ENCODE results near the gene MFSD12. TPM values are rescaled to one million over a fixed set of nuclear protein-coding genes. Genes with fewer than 3 reads are reported as not detected.
A peak's percentile ranks its signal among the peaks of the same experiment; 100 is the strongest.

The MFSD12 gene
- total RNA-seq, 1 experiment from 2014 or later: 48.2 TPM

DNA sequence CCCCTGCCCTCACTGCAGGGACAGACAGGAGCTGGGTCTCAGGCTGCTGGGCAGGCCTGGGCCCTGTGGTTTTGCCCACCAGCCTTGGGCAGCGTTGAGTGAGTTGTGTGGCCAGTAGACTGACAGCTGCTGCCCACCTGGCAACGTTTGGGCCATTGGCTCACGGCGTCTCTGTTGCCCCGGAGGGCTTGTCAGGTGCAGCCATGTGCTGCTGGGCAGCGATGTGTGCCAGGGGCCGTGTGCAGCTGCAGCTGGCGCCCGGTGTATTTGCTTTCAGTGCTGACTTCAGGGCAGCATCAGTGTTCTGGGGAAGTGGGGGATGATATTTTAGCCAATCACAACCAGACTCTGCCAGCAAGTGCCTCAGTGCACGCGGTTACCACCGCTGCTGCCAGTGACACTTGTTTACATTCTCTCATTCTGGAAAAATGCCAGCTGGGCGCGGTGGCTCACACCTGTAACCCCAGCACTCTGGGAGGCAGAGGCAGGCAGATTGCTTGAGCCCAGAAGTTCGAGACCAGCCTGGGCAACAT lies 40.6 kb downstream of the MFSD12 start:
- BruUV-seq (replicated peaks): no TSS peak
- H3K4me3 ChIP-seq (ENCODE audit: low read depth, low read length, poor library complexity, severe bottlenecking): no peak overlapping the region
- POLR2A ChIA-PET (ENCODE audit: low non-redundant PET): interaction anchor here (0.5 to 0.6 kb wide), 2 partner anchors 28 to 57 kb away, joined by 4 to 9 read pairs; no protein-coding TSS in a partner anchor
- no peak overlapping the region for H3K27ac ChIP-seq (ENCODE audit: low read depth, low read length, poor library complexity, severe bottlenecking)
- intact Hi-C loops (cut with micrococcal nuclease; ENCODE audit: unreplicated experiment): no loop called here
- H3K36me3 ChIP-seq (ENCODE audit: insufficient read depth, low read length, poor library complexity, severe bottlenecking): peaks cover 2% of the 10 kb centered on the region
- H3K27me3 ChIP-seq (replicated peaks; ENCODE audit: insufficient read depth, low read depth, low read length, poor library complexity): no peaks in the 10 kb centered on the region
- TF ChIP-seq, protein P1, sequence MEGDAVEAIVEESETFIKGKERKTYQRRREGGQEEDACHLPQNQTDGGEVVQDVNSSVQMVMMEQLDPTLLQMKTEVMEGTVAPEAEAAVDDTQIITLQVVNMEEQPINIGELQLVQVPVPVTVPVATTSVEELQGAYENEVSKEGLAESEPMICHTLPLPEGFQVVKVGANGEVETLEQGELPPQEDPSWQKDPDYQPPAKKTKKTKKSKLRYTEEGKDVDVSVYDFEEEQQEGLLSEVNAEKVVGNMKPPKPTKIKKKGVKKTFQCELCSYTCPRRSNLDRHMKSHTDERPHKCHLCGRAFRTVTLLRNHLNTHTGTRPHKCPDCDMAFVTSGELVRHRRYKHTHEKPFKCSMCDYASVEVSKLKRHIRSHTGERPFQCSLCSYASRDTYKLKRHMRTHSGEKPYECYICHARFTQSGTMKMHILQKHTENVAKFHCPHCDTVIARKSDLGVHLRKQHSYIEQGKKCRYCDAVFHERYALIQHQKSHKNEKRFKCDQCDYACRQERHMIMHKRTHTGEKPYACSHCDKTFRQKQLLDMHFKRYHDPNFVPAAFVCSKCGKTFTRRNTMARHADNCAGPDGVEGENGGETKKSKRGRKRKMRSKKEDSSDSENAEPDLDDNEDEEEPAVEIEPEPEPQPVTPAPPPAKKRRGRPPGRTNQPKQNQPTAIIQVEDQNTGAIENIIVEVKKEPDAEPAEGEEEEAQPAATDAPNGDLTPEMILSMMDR (conservative IDR thresholded peaks at IDR 0.05; ENCODE audit: low read depth, low read length): no peak
- no peak for TF ChIP-seq EZH2 (IDR thresholded peaks at IDR 0.05; ENCODE audit: borderline replicate concordance, low read depth, low read length, poor library complexity, severe bottlenecking)
- no peaks in the 10 kb centered on the region for H3K4me1 ChIP-seq (ENCODE audit: insufficient read depth, low read length, poor library complexity, severe bottlenecking)
- DNase-seq (ENCODE audit: low spot score): no peak
- CTCF ChIA-PET: no interaction called here
- no peaks in the 10 kb centered on the region for H3K9me3 ChIP-seq (ENCODE audit: low read depth, low read length, poor library complexity, severe bottlenecking)

GRCh38 chr19:3515891-3516422 lies 41.4 kb downstream of the MFSD12 start:
- TF ChIP-seq, protein P1 (conservative IDR thresholded peaks at IDR 0.05; ENCODE audit: low read depth, low read length): no peak
- TF ChIP-seq EZH2 (IDR thresholded peaks at IDR 0.05; ENCODE audit: borderline replicate concordance, low read depth, low read length, poor library complexity, severe bottlenecking): no peak
- intact Hi-C loops (cut with micrococcal nuclease; ENCODE audit: unreplicated experiment): no loop called here
- DNase-seq (ENCODE audit: low spot score): no peak

DNA sequence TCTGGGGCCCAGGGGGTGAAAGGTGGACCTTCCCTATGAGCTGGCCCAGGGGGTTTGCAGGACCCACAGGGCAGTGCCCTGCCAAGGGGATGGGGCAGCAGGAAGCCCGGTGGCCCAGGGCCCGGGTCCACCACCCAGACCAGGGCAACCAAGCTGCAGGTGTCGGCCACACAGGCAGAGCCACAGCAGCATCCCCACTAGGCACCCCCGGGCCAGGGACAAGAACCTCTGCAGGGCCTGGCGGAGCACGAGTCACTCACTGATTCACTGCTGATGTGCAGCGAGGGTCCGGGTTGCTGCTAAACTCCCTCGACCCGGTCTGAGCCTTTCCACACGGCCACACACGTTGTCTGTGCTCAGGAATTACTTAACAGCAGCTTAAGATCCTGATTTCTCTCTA lies 42.5 kb downstream of the MFSD12 start:
- intact Hi-C loops (cut with micrococcal nuclease; ENCODE audit: unreplicated experiment): no loop called here
- TF ChIP-seq, protein P1 (conservative IDR thresholded peaks at IDR 0.05; ENCODE audit: low read depth, low read length): no peak
- no peak for TF ChIP-seq EZH2 (IDR thresholded peaks at IDR 0.05; ENCODE audit: borderline replicate concordance, low read depth, low read length, poor library complexity, severe bottlenecking)
- Histone ChIP-seq H3K4me1 (ENCODE audit: insufficient read depth, low read length, poor library complexity, severe bottlenecking) (no peaks in the 10 kb centered on the region), H3K36me3 (ENCODE audit: insufficient read depth, low read length, poor library complexity, severe bottlenecking) (peaks cover 13% of the 10 kb centered on the region), H3K4me3 (ENCODE audit: low read depth, low read length, poor library complexity, severe bottlenecking) (no peak overlapping the region), H3K27ac (ENCODE audit: low read depth, low read length, poor library complexity, severe bottlenecking) (peak overlapping the region; percentile 4), H3K9me3 (ENCODE audit: low read depth, low read length, poor library complexity, severe bottlenecking) (no peaks in the 10 kb centered on the region), H3K27me3 (replicated peaks; ENCODE audit: insufficient read depth, low read depth, low read length, poor library complexity) (no peaks in the 10 kb centered on the region)
- ChIA-PET CTCF (no interaction called here), POLR2A (ENCODE audit: low non-redundant PET) (interaction anchor here (0.6 kb wide), 1 partner anchor 26 kb away, joined by 4 read pairs; no protein-coding TSS in a partner anchor)
- no TSS peak for BruUV-seq (replicated peaks)
- no peak for DNase-seq (ENCODE audit: low spot score)

More at GRCh38 chr19:3515891-3516422, 41.4 kb downstream of the MFSD12 start:
- Histone ChIP-seq H3K4me3 (ENCODE audit: low read depth, low read length, poor library complexity, severe bottlenecking) (no peak overlapping the region), H3K36me3 (ENCODE audit: insufficient read depth, low read length, poor library complexity, severe bottlenecking) (peaks cover 5% of the 10 kb centered on the region), H3K27me3 (replicated peaks; ENCODE audit: insufficient read depth, low read depth, low read length, poor library complexity) (no peaks in the 10 kb centered on the region), H3K9me3 (ENCODE audit: low read depth, low read length, poor library complexity, severe bottlenecking) (no peaks in the 10 kb centered on the region), H3K4me1 (ENCODE audit: insufficient read depth, low read length, poor library complexity, severe bottlenecking) (no peaks in the 10 kb centered on the region), H3K27ac (ENCODE audit: low read depth, low read length, poor library complexity, severe bottlenecking) (no peak overlapping the region)
- CTCF ChIA-PET: no interaction called here
- POLR2A ChIA-PET (ENCODE audit: low non-redundant PET): no interaction called here
- no TSS peak for BruUV-seq (replicated peaks)

Measured in A673 (cell line).